GM18867 (cell line): ENCODE measurements around the gene UPF3A.
"Not testable (repeated sequence)": the region's sequence is repeated elsewhere in the genome, so short reads cannot be mapped to it uniquely, and the experiment has no call there.

Source experiments
- ATAC-seq: cut with Tn5 transposase; IDR thresholded peaks from one replicate; pipeline ENCODE4 v1.9.1; 2021; ENCODE audit warnings: mild to moderate bottlenecking, moderate library complexity; ENCODE audit not compliant: unreplicated experiment

The UPF3A gene

GRCh38 chr13:114261328-114261965 lies 20.0 kb upstream of the UPF3A start:
- no peak for ATAC-seq

GRCh38 chr13:114263578-114263977 lies 17.8 kb upstream of the UPF3A start:
- peak; percentile 32 for ATAC-seq

GRCh38 chr13:114264313-114264712 lies 17.1 kb upstream of the UPF3A start:
- ATAC-seq, result not testable (repeated sequence)

GRCh38 chr13:114264886-114265611 lies 16.4 kb upstream of the UPF3A start:
- no peak for ATAC-seq

- no peak for ATAC-seq
Measured at GRCh38 chr13:114266241-114266640, 15.2 kb upstream of the UPF3A start.

- no peak for ATAC-seq
Measured at GRCh38 chr13:114268344-114269280, 12.8 kb upstream of the UPF3A start.

- ATAC-seq, result no peak
Measured at GRCh38 chr13:114269281-114269770, 12.1 kb upstream of the UPF3A start.

GRCh38 chr13:114272977-114273376 lies 8.4 kb upstream of the UPF3A start:
- no peak for ATAC-seq

- no peak for ATAC-seq
Measured at GRCh38 chr13:114275304-114275703, 6.1 kb upstream of the UPF3A start.

GRCh38 chr13:114279146-114279545 lies 2.3 kb upstream of the UPF3A start:
- ATAC-seq, result no peak

GRCh38 chr13:114279758-114280355 lies 1.5 kb upstream of the UPF3A start:
- no peak for ATAC-seq

- ATAC-seq, result peak; percentile 48
Measured at GRCh38 chr13:114282041-114282670, 755 bp downstream of the UPF3A start.

GRCh38 chr13:114283576-114283975 lies 2.2 kb downstream of the UPF3A start:
- ATAC-seq, result no peak

- no peak for ATAC-seq
Measured at GRCh38 chr13:114284680-114285079, 3.3 kb downstream of the UPF3A start.

- ATAC-seq, result no peak
Measured at GRCh38 chr13:114285166-114285808, 3.9 kb downstream of the UPF3A start.

GRCh38 chr13:114286808-114287207 lies 5.4 kb downstream of the UPF3A start:
- ATAC-seq, result no peak

- no peak for ATAC-seq
Measured at GRCh38 chr13:114288157-114288591, 6.8 kb downstream of the UPF3A start.

- no peak for ATAC-seq
Measured at GRCh38 chr13:114296448-114296847, 15.0 kb downstream of the UPF3A start.

GRCh38 chr13:114296902-114297301 lies 15.5 kb downstream of the UPF3A start:
- peak; percentile 57 for ATAC-seq

GRCh38 chr13:114298866-114299265 lies 17.5 kb downstream of the UPF3A start:
- no peak for ATAC-seq
